ENCODE results near the gene ONECUT1.

The ONECUT1 gene

DNA sequence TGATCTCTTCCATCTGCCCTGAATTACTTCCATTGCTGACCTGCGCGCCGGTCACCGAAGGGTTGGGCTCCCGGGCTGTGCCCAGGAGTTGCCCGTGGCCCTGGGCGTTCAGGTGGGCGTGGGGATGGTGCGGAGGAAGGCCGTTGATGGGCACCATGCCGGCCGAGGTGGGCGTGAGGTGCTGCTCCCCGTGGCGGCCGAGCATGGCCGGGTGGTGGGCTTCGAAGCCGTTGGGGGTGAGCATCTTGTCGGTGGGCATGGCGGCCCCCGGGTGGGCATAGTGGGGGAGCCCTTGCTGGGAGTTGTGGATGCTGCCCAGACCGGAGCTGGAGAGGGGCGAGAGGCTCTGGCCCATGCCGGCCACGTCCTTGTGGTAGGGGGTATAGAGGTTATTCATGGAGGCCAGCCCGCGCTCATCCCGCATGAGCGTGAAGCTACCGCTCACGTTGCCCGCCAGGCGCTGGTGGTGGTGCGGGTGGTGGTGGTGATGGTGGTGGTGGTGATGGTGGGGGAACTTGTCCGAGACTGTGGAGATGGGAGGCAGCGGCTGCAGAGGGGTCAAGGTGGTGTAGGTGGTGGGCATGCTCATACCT is 1.0 kb downstream of the ONECUT1 start:
- TF ChIP-seq, protein P1, sequence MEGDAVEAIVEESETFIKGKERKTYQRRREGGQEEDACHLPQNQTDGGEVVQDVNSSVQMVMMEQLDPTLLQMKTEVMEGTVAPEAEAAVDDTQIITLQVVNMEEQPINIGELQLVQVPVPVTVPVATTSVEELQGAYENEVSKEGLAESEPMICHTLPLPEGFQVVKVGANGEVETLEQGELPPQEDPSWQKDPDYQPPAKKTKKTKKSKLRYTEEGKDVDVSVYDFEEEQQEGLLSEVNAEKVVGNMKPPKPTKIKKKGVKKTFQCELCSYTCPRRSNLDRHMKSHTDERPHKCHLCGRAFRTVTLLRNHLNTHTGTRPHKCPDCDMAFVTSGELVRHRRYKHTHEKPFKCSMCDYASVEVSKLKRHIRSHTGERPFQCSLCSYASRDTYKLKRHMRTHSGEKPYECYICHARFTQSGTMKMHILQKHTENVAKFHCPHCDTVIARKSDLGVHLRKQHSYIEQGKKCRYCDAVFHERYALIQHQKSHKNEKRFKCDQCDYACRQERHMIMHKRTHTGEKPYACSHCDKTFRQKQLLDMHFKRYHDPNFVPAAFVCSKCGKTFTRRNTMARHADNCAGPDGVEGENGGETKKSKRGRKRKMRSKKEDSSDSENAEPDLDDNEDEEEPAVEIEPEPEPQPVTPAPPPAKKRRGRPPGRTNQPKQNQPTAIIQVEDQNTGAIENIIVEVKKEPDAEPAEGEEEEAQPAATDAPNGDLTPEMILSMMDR (conservative IDR thresholded peaks at IDR 0.05; ENCODE audit: low read depth, low read length) = no peak
- DNase-seq (ENCODE audit: low read depth) = no peak
- H3K4me3 ChIP-seq (ENCODE audit: low read length) = no peak overlapping the region

DNA sequence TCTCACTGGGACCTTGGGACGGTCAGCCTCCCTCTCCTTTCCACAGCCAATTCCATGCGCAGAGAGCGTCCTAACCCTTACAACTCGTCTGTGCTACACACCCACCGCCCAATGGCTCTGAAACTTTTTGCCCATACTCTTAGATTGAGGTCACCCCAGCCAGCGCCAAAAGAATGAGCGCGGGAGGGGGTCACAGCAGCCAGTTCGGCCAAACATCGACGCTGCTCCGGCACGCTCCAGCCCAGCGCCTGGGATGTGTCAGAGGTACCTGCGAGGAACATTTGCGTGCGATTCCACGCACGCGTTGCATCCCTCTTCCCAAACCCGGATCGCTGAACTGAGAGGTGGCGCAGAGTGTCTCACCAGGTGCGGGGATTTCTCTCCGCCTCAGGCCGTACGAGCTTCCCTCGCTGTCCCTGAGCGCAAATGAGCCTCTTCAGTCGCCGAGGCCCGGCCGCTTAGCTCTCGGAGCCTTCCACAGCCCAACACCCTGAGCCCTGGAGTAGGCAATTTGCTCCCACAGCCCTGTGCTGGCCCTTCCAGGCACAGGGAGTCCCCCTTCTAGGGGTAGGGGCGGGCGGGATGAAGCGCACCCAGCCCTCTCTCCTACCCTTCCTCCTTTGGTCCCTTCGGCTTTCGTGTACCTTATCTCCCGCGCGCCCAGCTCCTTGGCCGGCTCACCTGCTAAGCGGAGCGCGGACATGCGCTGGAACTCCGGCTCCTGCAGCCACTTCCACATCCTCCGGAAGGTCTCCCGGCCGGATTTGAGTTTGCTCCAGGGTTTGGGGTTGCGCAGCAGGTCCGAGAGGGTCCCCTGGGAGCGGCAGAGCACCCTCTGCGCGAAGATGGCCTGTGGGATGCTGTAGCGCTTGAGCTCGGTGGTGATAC is 1.8 kb downstream of the ONECUT1 start:
- DNase-seq (ENCODE audit: low read depth) = no peak
- TF ChIP-seq, protein P1 (conservative IDR thresholded peaks at IDR 0.05; ENCODE audit: low read depth, low read length) = no peak
- H3K4me3 ChIP-seq (ENCODE audit: low read length) = no peak overlapping the region

DNA sequence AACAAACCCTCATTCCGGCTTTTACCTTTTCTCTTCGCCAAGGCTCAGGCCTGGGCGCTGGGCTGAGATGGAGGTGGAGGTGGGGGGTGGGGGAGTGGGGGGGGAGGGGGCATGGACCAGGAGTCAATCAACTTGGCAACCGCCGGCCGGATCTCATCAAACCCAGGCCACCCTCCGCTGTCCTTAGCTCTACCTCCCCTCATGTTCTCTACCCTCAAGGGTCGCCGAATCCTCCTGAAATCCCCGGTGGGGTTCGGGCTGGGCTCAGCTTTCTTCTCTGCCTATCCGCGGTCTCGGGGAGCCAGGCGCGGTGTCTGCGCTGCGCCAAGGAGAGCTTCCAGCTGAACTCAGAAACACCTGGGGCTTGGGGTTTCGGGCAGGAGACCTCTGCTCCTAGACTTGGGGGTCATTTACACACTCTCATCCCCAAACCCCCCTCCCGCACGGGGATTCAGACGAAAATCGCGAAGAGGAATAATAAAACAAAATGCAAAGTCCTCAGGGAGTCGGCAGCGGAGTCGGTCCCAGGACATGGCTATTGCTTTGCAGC is 2.5 kb downstream of the ONECUT1 start:
- TF ChIP-seq, protein P1 (conservative IDR thresholded peaks at IDR 0.05; ENCODE audit: low read depth, low read length) = no peak
- no peak for DNase-seq (ENCODE audit: low read depth)
- H3K4me3 ChIP-seq (ENCODE audit: low read length) = no peak overlapping the region

DNA sequence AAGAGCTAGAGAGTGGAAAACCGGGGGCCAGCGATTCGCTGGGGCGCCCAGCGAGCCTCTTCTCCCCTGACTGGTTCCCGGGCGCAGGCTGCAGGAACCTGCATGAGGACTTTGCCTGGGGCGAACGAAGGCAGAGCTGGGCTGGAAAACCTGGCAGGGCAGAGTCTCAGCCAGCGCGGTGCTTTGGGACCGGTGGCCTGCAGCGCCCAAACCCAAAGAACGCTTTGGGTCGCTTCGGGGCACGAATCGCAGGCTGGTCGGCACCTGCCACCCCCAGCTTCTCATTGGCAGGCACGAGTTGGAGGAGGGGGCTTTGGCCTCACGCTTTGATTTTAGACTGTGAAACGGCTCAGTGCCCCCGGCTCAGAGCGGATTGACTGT is 3.0 kb downstream of the ONECUT1 start:
- no peak for DNase-seq (ENCODE audit: low read depth)
- no peak overlapping the region for H3K4me3 ChIP-seq (ENCODE audit: low read length)
- TF ChIP-seq, protein P1 (conservative IDR thresholded peaks at IDR 0.05; ENCODE audit: low read depth, low read length) = no peak

DNA sequence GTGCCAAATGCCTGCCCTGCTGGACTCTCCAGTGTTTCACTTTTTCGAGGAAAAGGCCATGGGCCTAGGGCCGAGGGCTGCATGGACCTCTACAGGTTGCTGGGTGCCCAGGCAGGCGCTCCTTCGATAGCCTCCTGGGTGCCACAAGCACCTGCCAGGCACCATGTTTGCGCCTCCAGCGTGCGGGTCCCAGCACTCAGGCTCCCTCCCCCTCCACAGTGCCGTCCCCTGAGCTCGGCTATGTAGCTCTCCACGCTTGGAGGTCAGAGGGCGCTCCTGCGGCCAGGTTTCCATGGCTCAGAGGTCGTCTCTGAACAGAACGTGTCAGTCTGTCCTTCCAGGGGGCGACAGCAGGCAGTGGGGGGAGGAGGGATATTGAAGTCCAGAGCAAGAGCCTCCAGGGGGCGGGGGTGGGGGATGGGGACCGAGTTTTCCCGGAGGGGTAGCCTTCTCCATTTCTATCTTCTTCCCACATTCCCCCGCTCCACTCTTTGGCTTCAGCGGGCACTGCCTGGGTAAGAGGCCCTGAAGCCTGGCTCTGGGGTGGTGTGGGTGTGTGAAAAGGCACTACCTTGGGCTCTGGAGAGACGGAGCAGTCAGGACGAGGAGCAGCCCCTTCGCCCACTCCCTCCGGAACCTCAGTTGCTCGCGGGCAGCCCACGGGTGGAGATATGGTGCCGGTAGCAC is 3.6 kb downstream of the ONECUT1 start:
- H3K4me3 ChIP-seq (ENCODE audit: low read length) = no peak overlapping the region
- no peak for DNase-seq (ENCODE audit: low read depth)
- TF ChIP-seq, protein P1 (conservative IDR thresholded peaks at IDR 0.05; ENCODE audit: low read depth, low read length) = no peak

DNA sequence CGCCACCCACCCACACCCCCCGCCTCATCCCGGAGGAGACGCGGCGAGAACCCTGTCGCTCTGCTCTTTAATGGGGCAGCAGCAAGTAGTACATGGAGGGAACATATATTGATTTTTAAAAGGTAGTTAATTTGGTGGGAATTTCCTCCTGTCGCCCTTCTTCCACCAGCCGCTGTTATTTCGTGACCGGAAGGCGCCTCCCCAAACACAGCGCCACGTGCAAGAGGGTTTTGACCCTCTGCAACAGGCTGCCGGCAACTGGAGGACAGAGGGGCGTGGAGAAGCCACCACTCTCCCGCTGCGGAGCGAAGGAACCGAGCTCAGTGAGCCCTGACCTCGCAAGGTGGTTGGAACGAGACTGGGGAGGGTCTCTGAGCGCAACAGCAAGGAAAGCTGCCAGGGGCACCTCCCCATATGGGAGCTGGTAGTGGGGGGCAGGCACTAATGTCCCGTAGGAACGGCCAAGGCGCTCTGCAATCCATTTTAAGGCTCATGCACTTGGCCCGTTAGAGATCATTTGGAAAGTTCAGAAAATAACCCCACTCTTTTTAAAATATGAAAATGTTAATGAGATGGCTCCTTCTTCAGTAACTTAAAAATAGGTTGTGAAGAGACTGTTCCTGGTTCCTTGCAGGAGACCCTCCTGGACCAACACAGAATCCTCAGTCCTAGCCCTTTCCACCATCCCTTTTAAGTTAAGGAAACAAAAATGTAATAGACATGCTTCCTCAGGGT is 4.3 kb downstream of the ONECUT1 start:
- H3K4me3 ChIP-seq (ENCODE audit: low read length) = no peak overlapping the region
- DNase-seq (ENCODE audit: low read depth) = no peak
- TF ChIP-seq, protein P1 (conservative IDR thresholded peaks at IDR 0.05; ENCODE audit: low read depth, low read length) = no peak
